GM12872 (cell line): ENCODE measurements around the gene GH2.
"Not testable (repeated sequence)": the region's sequence is repeated elsewhere in the genome, so short reads cannot be mapped to it uniquely, and the experiment has no call there.

Source experiments
- TF ChIP-seq, protein P1 (sequence below): IDR thresholded peaks from 3 replicates; pipeline ENCODE4 v1.5.1; 2011; ENCODE audit warnings: low read depth, mild to moderate bottlenecking, low read length, moderate library complexity; ENCODE audit not compliant: insufficient read depth

Gene GH2

DNA sequence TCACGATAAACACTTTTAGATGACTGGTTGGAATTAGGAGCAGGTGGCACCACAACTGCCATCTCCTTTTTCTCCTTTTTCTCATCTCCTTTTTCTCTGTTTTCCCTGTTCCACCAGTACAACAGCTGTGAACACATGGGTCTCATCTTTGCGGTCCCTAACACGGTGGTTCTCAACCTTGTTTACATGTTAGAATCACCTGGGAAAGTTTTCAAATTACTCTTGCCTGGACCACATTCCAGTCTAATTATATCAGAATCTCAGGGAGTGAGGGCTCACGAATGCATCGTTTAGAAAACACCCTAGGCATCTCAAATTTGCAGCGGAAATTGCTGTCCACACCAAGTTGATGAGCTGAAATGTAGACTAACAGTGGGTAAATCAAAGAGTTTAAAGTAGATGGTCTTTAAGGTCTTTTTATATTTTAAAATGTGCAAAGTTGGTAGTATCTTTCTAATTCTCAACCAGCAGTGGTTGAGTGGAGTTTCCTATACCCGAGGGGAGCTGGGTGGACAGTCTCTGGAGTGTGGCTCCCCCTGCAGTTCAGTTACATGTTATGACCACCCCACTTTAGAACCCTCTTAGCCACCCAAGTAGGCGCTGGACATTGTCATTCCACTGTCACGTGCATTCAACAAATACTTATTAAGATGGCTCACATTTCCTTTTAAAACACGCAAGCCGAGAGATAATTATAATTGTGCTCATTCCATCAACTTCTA lies 10.7 kb upstream of the GH2 start:
- TF ChIP-seq, protein P1, sequence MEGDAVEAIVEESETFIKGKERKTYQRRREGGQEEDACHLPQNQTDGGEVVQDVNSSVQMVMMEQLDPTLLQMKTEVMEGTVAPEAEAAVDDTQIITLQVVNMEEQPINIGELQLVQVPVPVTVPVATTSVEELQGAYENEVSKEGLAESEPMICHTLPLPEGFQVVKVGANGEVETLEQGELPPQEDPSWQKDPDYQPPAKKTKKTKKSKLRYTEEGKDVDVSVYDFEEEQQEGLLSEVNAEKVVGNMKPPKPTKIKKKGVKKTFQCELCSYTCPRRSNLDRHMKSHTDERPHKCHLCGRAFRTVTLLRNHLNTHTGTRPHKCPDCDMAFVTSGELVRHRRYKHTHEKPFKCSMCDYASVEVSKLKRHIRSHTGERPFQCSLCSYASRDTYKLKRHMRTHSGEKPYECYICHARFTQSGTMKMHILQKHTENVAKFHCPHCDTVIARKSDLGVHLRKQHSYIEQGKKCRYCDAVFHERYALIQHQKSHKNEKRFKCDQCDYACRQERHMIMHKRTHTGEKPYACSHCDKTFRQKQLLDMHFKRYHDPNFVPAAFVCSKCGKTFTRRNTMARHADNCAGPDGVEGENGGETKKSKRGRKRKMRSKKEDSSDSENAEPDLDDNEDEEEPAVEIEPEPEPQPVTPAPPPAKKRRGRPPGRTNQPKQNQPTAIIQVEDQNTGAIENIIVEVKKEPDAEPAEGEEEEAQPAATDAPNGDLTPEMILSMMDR = peak; percentile 33

DNA sequence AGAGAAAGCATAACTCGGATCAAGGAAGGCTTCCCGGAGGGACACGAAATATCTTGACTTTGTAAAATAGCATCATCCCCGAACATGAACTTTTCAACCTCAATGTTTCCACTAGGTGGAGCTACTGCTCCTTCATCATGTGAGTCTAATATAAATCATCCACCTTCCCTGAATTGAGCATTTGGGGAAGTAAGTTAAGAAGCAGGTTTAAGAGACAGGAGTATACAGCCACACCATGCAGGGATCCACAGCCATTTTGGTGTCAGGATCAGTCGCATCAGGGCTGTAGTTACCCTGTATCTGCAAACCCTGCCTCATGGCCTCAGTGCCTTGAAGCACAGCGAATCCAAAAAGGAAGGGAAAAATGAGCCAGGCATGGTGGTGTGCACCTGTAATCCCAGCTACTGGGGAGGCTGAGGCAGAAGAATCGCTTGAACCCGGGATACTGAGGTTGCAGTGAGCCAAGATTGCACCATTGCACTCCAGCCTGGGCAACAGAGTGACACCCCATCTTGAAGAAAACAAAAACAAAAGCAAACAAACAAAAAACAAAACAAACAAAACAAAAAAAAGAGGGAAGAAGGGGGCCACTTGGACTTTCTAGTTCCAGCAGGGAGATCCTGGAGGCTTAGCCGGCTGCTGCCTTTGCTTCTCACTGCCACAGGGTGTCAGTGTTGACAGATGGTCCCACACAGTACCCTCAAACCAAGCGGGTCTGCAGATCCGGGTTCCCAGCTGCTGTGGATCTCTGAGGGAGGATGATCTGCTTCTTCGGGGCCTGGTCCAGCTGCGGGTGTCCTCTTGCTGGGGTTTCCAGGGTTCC lies 7.5 kb upstream of the GH2 start:
- TF ChIP-seq, protein P1 = peak; percentile 62

DNA sequence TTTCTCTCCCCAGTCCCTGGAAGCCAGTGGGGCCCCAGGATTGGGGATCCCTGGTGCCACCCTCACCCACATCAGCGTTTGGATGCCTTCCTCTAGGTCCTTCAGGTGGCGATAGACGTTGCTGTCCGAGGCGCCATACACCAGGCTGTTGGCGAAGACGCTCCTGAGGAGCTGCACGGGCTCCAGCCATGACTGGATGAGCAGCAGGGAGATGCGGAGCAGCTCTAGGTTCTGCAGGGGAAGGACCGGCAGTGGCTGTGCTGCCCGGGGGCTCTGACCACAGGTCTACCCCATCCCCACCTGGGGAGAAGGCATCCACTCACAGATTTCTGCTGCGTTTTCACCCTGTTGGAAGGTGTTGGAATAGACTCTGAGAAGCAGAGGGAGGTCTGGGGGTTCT lies 1.0 kb downstream of the GH2 start:
- TF ChIP-seq, protein P1 = no peak

DNA sequence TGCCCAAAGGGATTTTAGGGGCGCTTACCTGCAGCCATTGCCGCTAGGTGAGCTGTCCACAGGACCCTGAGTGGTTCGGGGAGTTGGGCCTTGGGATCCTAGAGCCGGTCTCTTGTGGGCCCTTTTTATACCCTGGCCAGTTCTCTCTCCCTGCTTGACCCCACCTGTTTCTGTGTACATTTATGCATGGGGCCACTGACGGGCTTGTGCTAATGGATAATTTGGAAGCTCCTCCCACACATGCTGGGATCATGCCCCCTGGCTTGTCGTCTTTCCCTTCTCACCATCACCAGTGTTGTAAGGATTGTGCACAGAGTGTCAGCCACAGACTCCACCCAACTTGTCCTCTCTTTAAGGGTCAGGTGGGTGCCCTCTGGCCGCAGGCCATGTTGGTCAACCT lies 8.2 kb downstream of the GH2 start, which contains the start of gene CSH2:
Gene CSH2, minus strand, starts transcription at position 101 of the 400 bp plus-strand sequence. Its CDS starts 63 bp downstream, at position 38.
- TF ChIP-seq, protein P1 = not testable (repeated sequence)

DNA sequence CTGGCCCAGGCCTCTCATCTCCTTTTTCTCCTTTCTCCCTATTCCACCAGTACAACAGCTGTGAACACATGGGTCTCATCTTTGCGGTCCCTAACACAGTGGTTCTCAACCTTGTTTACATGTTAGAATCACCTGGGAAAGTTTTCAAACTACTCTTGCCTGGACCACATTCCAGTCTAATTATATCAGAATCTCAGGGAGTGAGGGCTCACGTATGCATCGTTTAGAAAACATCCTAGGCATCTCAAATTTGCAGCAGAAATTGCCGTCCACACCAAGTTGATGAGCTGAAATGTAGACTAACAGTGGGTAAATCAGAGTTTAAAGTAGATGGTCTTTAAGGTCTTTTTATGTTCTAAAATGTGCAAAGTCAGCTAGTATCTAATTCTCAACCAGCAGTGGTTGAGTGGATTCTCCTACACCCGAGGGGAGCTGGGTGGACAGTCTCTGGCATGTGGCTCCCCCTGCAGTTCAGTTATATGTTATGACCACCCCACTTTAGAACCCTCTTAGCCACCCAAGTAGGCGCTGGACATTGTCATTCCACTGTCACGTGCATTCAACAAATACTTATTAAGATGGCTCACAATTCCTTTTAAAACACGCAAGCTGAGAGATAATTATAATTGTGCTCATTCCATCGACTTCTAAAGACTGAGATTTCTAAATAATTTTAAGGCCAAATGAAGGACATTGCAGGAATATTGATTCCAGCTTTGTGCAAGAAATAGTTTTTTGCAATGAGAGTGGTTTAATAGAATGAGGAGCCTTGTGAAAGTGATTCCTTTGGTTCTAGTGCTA lies 12.1 kb downstream of the GH2 start:
- TF ChIP-seq, protein P1 = peak; percentile 31; the same call in 2 of the 3 replicates

DNA sequence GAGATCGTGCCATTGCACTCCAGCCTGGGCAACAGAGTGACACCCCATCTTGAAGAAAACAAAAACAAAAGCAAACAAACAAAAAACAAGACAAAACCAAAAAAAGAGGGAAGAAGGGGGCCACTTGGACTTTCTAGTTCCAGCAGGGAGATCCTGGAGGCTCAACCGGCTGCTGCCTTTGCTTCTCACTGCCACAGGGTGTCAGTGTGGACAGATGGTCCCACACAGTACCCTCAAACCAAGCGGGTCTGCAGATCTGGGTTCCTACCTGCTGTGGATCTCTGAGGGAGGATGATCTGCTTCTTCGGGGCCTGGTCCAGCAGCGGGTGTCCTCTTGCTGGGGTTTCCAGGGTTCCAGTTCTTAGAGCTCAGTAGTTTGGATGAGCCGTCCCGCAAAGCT lies 15.1 kb downstream of the GH2 start:
- TF ChIP-seq, protein P1 = peak; percentile 43; the same call in 2 of the 3 replicates

DNA sequence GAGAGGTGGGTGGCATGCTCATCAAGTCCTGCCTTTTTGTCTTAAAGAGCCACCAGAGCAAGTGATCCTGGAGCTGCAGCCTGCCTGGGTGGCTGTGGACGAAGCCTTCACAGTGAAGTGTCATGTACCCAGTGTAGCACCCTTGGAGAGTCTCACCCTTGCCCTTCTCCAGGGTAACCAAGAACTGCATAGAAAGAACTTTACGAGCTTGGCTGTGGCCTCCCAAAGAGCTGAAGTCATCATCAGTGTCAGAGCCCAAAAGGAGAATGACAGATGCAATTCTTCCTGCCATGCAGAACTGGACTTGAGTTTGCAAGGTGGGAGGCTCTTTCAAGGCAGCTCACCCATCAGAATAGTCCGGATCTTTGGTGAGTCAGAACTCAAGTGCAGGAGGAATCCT lies 22.5 kb downstream of the GH2 start:
- TF ChIP-seq, protein P1 = no peak
